ELF-1 (cell line): ENCODE measurements around the gene PWP1.

Source experiments
- DNase-seq: peaks from one replicate; pipeline ENCODE4 v3.0.0-alpha.2; 2016; ENCODE audit warnings: low read depth, low spot score

Gene PWP1

GRCh38 chr12:107685360-107686248, at the start of gene PWP1:
Gene PWP1 (plus strand): TSS chr12:107685799. CDS start chr12:107685900, 101 bp downstream.
- DNase-seq: peak; percentile 98

- no peak for DNase-seq
These were observed 44.4 kb upstream of the PWP1 start for GRCh38 chr12:107641154-107641553.

- DNase-seq: no peak
These were observed 43.4 kb upstream of the PWP1 start for GRCh38 chr12:107642240-107642639.

- DNase-seq: peak; percentile 80
These were observed 39.8 kb upstream of the PWP1 start for GRCh38 chr12:107645630-107646333.

- no peak for DNase-seq
These were observed 39.2 kb upstream of the PWP1 start for GRCh38 chr12:107646436-107646835.

- no peak for DNase-seq
These were observed 35.9 kb upstream of the PWP1 start for GRCh38 chr12:107649661-107650061.

GRCh38 chr12:107650977-107651376, 34.6 kb upstream of the PWP1 start:
- DNase-seq: no peak

GRCh38 chr12:107651571-107652449, 33.8 kb upstream of the PWP1 start:
- DNase-seq: no peak

GRCh38 chr12:107653519-107653918, 32.1 kb upstream of the PWP1 start:
- DNase-seq: no peak

- DNase-seq: no peak
These were observed 30.7 kb upstream of the PWP1 start for GRCh38 chr12:107654873-107655272.

GRCh38 chr12:107655281-107656065, 30.1 kb upstream of the PWP1 start:
- no peak for DNase-seq

GRCh38 chr12:107656302-107656701, 29.3 kb upstream of the PWP1 start:
- DNase-seq: no peak

- DNase-seq: no peak
These were observed 28.5 kb upstream of the PWP1 start for GRCh38 chr12:107657133-107657532.

GRCh38 chr12:107657621-107658020, 28.0 kb upstream of the PWP1 start:
- DNase-seq: no peak

GRCh38 chr12:107660235-107660634, 25.4 kb upstream of the PWP1 start:
- DNase-seq: peak; percentile 13

GRCh38 chr12:107660861-107661415, 24.7 kb upstream of the PWP1 start:
- DNase-seq: peak; percentile 22

GRCh38 chr12:107661830-107662229, 23.8 kb upstream of the PWP1 start:
- DNase-seq: no peak

GRCh38 chr12:107662484-107662883, 23.1 kb upstream of the PWP1 start:
- DNase-seq: no peak

- DNase-seq: no peak
These were observed 22.3 kb upstream of the PWP1 start for GRCh38 chr12:107663277-107663676.

- no peak for DNase-seq
These were observed 19.6 kb upstream of the PWP1 start for GRCh38 chr12:107666009-107666408.

GRCh38 chr12:107667464-107667863, 18.1 kb upstream of the PWP1 start:
- no peak for DNase-seq
